GM19035 (cell line): ENCODE results near the gene SLC2A3.
A peak's percentile ranks its signal among the peaks of the same experiment; 100 is the strongest.
"Not testable (repeated sequence)": the region's sequence is repeated elsewhere in the genome, so short reads cannot be mapped to it uniquely, and the experiment has no call there.

Source experiments
- ATAC-seq: cut with Tn5 transposase; IDR thresholded peaks from one replicate; pipeline ENCODE4 v1.9.1; 2021; ENCODE audit not compliant: unreplicated experiment

Gene SLC2A3

DNA sequence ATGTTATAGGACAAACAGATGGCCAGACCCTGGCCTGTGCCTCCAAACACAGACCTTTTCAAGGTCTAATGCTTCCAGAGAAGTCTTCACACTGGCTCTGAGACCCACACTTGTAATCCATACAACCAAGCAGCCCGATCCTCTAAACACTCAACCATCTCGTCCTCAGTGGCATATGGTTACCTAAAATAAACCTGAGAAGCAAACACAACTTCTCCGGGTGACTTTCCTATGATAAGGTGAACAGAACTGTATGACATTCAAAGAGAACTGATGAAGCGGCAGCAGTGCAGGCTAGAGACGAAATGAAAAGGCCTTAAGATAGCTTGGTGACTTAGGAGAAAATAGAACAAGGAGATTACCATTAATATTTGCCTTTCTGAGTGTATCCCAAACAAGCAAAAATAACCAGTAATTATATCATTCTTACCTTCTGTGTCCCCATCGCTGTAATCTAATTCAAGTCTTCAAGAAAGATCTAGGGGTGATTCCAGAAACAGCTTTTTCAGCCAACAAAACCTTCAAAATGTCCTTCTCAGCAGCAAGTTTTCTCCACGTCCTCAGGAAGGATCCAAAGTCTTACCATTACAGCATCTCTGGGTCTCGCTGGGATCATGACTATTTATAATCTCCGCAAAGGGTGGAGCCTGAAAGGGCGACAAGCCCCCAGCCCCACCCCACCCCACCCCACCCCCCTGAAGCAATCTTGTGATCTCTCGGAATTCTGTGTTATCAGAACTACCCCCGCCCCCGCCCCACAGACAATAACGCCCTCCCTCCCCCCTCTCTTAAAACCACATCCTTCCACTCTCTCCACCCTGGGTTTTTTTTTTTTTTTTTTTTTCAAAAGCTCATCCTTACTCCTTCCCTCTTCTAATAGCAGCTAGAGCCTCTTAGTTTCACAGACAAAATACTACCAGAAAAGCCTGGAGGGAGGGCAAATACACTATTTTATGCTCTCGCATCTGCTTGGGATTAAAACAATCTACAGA, at the start of gene SLC2A3:
Gene SLC2A3, minus strand, starts transcription at position 598 of the 992 bp plus-strand sequence. Its CDS starts 153 bp downstream, at position 445.
- ATAC-seq: peak; percentile 36

DNA sequence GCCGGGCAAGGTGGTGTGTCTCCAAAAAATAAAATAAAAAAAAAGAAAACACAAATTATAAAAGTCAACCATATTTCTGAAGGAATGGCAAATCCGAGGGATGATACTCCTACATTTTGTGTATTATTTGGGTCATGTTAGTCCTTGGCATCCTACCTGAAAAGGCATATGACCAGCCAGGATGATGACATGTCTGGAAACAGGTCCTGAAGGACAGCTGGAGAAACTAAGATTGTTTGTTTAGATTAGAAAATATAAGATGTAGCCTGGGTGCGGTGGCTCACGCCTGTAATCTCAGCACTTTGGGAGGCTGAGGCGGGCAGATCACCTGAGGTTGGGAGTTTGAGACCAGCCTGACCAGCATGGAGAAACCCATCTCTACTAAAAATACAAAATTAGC, 48.9 kb upstream of the SLC2A3 start:
- ATAC-seq: no peak

DNA sequence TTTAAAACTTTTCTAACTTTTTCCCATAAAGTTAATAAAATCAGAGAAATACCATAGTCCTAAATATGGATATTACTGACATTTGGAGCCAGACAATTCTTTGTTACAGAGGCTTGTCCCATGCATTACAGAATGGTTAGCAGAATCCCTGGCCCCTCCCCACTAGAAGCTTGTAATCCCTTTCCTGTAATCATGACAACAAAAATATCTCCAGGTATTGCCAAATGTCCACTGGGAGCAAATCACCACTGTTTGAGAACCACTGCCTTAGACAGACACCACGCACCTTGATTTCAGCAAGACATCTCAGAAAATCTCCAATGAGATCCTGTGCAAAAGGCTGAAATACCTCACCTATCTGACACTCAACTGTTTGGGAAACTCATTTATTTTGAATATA, 47.5 kb upstream of the SLC2A3 start:
- ATAC-seq: not testable (repeated sequence)

DNA sequence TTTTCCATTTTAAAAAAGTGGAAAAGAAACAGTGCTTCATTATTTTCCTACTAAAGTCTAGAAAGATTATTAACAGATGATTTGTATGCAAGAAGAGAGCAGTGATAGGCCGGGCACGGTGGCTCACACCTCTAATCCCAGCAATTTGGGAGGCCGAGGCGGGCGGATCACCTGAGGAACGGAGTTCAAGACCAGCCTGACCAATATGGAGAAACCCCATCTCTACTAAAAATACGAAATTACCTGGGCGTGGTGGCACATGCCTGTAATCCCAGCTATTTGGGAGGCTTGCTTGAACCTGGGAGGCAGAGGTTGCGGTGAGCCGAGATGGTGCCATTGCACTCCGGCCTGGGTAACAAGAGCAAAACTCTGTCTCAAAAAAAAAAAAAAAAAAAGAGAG, 47.0 kb upstream of the SLC2A3 start:
- not testable (repeated sequence) for ATAC-seq

DNA sequence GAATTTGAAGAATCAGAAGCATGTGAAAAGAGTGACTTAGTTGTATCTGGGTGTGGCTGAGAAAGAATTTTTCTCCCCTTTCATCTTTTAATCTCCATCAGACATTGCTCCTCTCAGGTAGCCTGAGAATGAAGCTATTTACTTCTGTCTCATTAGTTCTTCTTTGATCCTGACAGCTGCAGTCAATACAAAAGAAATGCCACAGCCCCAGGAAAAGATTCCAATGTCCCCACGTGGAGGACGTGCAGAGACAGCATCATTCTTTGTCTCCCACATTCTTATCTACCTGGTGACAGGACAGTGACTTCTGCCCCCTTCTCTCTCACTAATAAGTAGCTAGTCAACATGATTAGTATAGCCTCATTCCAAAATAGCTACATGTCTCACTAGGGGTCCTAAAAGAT, 46.3 kb upstream of the SLC2A3 start:
- ATAC-seq: not testable (repeated sequence)

DNA sequence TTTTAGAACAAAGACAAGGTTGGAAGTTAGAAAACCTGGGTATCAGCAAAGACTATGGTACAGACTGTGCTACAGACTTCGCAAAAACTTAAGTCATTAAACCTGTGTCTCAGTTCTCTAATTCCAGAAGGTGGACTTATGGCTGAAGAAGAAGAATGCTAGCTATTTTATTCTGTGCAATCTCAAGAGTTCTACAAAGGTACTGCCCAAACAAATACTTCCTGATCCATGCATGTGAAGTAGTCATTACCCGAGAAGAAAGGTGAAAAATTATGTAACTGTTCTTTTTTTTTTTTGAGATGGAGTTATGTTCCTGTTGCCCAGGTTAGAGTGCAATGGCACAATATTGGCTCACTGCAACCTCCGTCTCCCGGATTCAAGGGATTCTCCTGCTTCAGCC, 45.5 kb upstream of the SLC2A3 start:
- no peak for ATAC-seq

DNA sequence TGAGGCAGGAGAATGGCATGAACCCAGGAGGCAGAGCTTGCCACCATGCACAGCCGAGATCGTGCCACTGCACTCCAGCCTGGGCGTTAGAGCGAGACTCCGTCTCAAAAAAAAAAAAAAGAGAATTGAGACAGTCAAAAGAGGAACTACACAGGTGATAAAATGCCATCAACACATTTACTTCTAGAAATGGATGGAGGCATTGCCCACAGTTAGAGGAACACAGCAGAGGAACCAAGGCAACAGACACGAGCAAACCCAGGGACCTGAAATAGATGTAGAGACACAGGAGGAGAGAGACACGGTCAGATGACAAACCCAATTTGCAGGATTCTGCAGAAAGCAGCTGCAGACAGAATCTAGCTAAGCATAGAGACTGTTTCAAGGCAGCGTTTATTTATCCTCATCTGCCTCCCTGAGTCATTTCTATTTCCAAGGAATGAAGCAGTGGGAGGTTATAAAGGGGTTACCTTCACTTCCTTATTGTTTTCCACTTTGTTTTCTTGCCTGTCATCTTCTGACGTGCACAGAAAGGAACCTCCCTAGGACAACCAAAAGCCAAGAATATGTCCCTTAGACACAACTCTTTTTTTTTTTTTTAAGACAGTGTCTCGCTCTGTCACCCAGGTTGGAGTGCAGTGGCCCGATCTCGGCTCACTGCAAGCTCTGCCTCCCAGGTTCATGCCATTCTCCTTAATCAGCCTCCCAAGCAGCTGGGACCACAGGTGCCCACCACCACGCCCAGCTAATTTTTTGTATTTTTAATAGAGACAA, 41.6 kb upstream of the SLC2A3 start:
- ATAC-seq: not testable (repeated sequence)

DNA sequence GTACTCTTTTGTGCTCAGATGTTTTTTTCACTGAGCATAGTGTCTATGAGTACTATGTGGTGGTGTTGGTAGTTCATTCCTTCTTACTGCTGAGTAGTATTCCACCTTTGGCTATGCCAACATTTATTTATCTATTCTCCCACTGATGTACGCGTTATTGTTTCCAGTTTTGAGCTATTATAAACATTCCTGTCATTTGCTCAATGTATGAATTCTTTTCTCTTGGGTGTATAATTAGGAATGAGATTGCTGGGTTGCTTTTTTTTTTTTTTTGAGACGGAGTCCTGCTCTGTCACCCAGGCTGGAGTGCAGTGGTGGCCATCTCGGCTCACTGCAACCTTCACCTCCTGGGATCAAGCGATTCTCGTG, 37.5 kb upstream of the SLC2A3 start:
- no peak for ATAC-seq

DNA sequence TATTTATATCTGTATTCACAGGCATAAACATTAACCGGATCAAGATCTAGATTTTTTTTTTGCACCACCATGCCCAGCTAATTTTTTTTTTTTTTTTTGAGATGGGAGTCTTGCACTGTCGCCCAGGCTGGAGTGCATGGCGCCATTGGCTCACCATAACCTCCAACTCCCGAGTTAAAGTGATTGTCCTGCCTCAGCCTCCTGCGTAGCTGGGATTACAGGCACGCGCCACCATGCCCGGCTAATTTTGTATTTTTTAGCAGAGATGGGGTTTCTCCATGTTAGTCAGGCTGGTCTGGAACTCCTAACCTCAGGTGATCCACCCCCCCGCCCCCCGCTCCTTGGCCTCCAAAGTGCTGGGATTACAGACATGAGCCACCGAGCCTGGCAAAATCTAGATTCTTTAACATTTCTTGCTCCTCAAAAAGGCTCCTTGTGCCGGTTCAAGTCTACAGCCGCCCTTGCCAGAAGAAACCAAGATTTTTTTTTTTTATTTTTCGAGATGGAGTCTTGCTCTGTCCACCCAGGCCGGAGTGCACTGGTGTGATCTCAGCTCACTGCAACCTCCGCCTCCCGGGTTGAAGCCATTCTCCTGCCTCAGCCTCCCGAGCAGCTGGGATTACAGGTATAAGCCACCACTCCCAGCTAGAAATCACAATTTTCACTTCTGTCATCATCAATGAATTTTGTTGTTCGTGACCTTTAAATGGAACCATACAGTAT, 36.9 kb upstream of the SLC2A3 start:
- ATAC-seq: no peak

DNA sequence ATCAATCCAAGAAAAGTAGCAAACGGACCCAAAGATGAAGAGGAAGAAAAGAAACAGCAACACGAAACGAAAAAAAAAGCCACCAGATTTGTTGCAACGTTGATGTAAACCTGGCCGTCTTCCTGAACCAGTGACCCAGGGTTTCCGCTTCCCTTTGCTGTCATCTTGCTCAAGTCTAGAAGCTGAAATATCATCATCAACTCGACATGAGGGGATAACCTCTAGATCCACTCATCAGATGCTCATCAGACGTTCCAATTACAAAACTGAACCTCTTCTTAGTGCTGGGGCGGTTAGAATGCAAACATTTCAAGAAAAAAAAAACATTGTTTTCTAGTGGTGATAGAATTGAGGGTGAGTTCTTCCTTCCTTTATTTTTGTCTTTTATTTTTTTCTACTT, 36.3 kb upstream of the SLC2A3 start:
- ATAC-seq: not testable (repeated sequence)

DNA sequence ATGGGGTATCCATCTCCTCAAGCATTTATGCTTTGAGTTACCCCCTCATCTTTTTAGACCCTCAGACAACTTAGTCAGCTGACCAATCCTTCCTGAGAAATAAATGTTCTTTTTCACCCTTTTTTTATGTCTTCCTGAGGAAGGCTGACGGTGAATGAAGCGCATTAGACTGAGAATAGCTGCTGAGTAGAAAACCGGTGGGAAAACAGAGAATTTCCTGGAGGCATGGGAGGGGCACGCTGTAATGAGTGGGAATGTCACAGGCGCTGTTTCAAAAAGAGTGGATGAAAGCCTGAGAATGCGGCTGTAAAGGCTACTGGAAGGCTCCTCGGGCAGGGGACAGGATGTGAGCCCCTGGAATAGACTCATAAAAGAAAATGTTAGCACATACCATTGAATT, 35.8 kb upstream of the SLC2A3 start:
- not testable (repeated sequence) for ATAC-seq

DNA sequence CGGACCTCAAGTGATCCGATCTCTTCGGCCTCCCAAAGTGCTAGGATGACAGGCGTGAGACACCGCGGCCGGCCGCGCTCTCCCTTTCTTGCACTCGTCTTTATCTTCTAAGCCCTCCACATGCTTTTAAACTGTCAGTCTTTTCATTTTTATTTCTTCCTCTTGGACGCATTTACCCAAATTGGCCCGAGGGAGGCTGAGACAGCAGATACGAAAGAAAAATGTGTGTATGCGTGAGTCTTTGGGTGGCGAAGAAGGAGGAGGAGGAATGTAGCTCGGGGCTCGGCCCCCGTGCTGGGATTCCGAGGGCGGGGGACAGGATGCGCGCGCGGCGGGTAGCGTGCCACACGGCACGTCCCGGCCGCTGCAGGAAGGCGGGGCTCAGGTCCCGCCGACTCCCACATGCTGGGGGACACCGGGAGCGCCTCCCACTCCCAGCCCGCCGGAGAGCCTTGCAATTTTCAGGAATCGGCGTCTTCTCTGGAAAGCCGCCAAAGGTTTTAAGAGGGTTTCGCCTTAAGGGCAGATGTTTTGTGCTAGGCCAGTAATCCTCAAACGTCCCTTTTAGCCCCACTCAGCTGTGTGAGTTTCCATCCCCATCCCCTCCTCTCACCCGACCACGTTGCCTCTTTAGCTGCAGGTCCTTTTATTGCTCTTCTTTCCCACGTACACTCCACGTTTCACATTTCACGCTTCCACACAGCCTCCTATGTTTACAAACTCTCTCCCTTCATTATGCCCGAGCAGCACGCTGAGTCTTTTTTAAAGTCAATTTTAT, 34.7 kb upstream of the SLC2A3 start:
- peak; percentile 89 for ATAC-seq

DNA sequence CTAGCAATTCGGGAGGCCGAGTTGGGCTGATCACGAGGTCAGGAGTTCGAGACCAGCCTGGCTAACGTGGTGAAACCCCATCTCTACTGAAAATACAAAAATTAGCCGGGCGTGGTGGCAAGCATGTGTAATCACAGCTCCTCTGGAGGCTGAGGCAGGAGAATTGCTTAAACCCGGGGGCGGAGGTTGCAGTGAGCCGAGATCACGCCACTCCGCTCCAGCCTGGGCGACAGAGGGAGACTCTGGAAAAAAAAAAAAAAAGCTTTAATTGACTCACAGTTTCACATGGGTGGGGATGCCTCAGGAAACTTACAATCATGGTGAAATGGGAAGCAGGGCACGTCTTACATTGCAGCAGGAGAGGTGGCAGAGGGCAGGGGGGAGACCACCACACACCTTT, 30.6 kb upstream of the SLC2A3 start:
- no peak for ATAC-seq

DNA sequence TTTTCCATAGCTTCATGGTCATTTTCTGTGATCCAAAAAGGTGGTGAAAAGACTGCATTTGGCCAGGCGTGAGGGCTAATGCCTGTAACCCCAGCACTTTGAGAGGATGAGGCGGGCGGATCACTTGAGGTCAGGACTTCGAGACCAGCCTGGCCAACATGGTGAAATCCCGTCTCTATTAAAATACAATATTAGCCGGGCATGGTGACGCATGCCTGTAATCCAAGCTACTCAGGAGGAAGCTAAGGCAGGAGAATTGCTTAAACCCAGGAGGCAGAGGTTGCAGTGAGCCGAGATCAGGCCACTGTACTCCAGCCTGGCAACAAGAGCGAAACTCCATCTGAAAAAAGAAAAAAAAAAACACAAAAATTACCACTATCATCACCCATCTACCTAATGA, 28.7 kb upstream of the SLC2A3 start:
- not testable (repeated sequence) for ATAC-seq

DNA sequence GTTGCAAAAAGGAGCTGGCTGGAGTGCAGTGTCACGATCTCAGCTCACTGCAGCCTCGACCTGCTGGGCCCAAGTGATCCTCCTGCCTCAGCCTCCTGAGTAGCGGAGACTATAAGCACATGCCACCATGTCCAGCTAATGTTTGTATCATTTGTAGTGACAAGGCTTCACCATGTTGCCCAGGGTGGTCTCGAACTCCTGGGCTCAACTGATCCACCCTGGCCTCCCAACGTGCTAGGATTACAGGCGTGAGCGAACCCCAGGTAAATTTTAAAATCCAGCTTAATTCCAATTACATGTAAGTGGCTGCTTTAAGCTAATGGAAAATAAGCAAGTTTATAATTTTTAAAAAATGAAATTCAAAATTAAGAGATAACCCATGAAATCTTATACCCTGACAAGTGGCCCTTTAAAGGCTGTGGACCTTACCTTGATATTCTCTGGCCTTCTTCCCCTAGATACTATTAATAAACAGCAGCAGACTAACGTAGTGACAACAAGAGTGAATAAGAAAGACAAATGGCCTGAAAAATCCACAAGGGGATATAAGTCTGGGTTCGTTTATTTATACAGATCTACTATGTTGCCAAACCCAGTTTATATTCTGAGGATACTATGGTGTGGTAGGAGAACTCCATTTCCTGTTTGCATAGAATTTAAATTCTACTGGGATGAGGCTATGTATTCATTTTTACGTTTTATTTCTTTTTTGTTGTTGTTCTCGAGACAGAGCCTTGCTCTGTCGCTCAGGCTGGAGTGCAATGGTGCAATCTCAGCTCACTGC, 25.6 kb upstream of the SLC2A3 start:
- no peak for ATAC-seq

DNA sequence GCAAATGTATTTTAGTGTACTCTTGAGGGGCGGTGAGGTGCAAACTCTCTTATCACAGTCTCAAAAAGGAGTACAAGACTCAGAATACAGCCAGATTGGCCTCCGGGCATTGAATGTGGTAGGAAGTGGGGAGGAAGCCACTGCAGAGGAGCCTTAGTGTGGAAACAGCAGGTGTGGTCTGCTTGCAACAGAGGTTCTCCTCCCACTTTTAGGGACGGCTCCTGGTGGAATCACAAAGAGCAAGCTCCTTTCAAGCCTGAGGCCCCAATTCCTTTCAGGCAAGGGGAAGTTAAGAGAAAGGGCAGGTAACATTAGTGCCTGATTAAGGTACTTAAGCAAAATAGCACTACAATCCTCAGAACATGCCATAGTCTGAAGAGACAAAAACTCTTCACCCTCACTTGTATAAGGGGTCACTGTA, 23.7 kb upstream of the SLC2A3 start:
- peak; percentile 49 for ATAC-seq

DNA sequence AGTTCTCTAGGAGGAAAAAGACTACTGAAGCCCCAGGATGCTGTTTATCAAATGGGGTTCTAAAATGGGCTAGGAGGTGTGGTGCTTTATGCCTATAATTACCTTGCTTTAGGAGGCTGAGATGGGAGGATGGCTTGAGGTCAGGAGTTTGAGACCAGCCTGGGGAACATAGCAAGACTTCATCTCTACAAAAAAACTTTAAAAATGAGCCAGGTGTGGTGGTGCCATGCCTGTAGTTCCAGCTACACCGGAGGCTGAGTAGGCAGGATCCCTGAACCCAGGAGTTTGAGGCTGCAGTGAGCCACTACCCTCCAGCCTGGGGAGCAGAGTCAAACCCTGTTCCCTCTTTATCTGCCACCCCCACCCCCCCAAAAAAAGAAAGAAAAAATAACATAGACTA, 23.3 kb upstream of the SLC2A3 start:
- ATAC-seq: no peak

DNA sequence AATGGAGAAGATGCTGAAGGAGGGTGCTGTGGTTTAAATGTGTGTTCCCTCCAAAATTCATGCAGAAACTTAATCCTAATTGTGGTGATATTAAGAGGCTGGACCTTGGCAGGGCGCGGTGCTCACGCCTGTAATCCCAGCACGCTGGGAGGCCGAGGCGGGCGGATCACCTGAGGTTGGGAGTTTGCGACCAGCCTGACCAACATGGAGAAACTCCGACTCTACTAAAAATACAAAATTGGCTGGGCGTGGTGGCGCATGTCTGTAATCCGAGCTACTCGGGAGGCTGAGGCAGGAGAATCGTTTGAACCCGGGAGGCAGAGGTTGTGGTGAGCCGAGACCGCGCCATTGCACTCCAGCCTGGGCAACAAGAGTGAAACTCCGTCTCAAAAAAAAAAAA, 18.9 kb upstream of the SLC2A3 start:
- ATAC-seq: not testable (repeated sequence)

DNA sequence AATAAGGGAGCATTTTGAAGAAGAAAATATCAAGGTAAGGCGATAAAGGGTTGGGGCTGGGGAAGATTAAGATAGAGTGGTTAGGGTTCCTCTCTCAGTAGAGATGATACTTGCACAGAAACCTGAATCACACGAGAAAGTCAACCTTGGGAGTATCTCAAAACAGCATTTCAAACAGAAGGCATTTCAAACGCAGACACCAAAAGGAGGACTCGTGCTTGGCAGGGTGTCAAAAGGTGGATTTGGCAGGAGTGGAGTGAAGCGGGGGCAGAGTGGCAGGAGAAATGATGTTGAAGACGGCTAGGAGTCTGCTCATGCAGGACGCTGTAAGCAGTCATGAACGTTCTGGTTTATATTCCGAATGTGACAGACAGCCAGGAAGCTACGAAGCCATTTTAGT, 18.4 kb upstream of the SLC2A3 start:
- not testable (repeated sequence) for ATAC-seq

DNA sequence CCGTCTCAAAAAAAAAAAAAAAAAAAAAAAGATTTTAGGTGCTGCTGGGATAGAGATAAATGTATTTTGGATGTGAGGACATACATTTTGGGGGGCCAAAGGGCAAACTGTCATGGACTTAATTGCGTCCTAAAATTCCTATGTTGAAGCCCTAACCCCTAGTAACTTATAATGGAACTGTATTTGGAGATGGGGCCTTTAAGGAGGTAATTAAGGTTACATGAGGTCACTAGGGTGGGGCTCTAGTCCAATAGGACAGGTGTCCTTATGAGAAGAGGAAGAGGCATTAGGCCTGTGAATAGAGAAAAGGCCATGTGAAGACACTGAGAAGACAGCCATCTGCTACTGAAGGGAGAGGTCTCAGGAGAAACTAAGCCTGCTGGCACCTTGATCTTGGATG, 17.9 kb upstream of the SLC2A3 start:
- ATAC-seq: not testable (repeated sequence)
